PC-9 (cell line): ENCODE data around the gene MORN3. TPM values are rescaled to one million over a fixed set of nuclear protein-coding genes. Genes with fewer than 3 reads are reported as not detected.
A peak's percentile ranks its signal among the peaks of the same experiment; 100 is the strongest.

Source experiments
- Bru-seq: library from RNA; stranded (reverse); fragments of 400-500 nt; gene quantifications from one replicate; lab custom pipeline; 2021; lab: Mats Ljungman, UMichigan
- BruChase-seq, 2 experiments: library from RNA; stranded (reverse); fragments of 400-500 nt; gene quantifications; one replicate each; lab custom pipeline; 2021; lab: Mats Ljungman, UMichigan
- BruUV-seq: library from RNA; stranded (reverse); fragments of 400-500 nt; replicated peaks from 2 replicates; lab custom pipeline; 2021; lab: Mats Ljungman, UMichigan
- CTCF ChIA-PET: fragments of 300-600 bp; sonication (Branson Sonifier 250); formaldehyde crosslinking; loops from one replicate; lab custom pipeline; 2022; ENCODE audit warnings: antibody characterized with exemption; lab: Charles Lee
- POLR2A ChIA-PET: fragments of 300-600 bp; sonication (Branson Sonifier 250); formaldehyde crosslinking; loops from one replicate; lab custom pipeline; 2022; ENCODE audit warnings: antibody characterized with exemption; ENCODE audit not compliant: unreplicated experiment; lab: Charles Lee
- DNase-seq, 2 experiments: peaks; one replicate each; pipeline versions ENCODE4 v3.0.0 to v3.0.0-alpha.2; 2015 to 2022; ENCODE audit warnings: mixed read lengths in 1 of 2
- H2AFZ ChIP-seq: fragments of 200-600 bp; sonication (generic); 2 replicates; pipeline ENCODE4 v1.8.1; 2017; ENCODE audit warnings: antibody characterized with exemption
- H3F3A ChIP-seq: fragments of 200-600 bp; sonication (generic); 2 replicates; pipeline ENCODE4 v1.8.1; 2017; ENCODE audit warnings: antibody characterized with exemption, mild to moderate bottlenecking, low read depth; ENCODE audit not compliant: insufficient read depth
- H3K27ac ChIP-seq: fragments of 200-600 bp; sonication (generic); 2 replicates; pipeline ENCODE4 v1.6.1; 2016; ENCODE audit warnings: mixed run types
- H3K27me3 ChIP-seq: fragments of 200-600 bp; sonication (generic); 2 replicates; pipeline ENCODE4 v1.6.1; 2016; ENCODE audit warnings: low read depth, mixed run types; ENCODE audit not compliant: insufficient read depth
- H3K36me3 ChIP-seq: fragments of 200-600 bp; sonication (generic); 2 replicates; pipeline ENCODE4 v1.6.1; 2016; ENCODE audit warnings: low read depth, mixed run types
- H3K4me1 ChIP-seq: fragments of 200-600 bp; sonication (generic); replicated peaks from 2 replicates; pipeline ENCODE4 v1.6.1; 2016; ENCODE audit warnings: mixed run types; ENCODE audit not compliant: insufficient read depth
- H3K4me2 ChIP-seq: fragments of 200-600 bp; sonication (generic); 2 replicates; pipeline ENCODE4 v1.6.1; 2017; ENCODE audit warnings: mixed run types
- H3K4me3 ChIP-seq: fragments of 200-600 bp; sonication (generic); 2 replicates; pipeline ENCODE4 v1.6.1; 2016; ENCODE audit warnings: mixed run types
- H3K79me2 ChIP-seq: fragments of 200-600 bp; sonication (generic); 2 replicates; pipeline ENCODE4 v1.6.1; 2017; ENCODE audit warnings: low read depth, mixed run types
- H3K9me2 ChIP-seq: fragments of 200-600 bp; sonication (generic); 2 replicates; pipeline ENCODE4 v1.8.1; 2017; ENCODE audit warnings: mild to moderate bottlenecking; ENCODE audit not compliant: insufficient read depth
- H3K9me3 ChIP-seq: fragments of 200-600 bp; sonication (generic); 2 replicates; pipeline ENCODE4 v1.8.1; 2016; ENCODE audit warnings: low read depth; ENCODE audit not compliant: insufficient read depth
- H4K20me1 ChIP-seq: fragments of 200-600 bp; sonication (generic); 2 replicates; pipeline ENCODE4 v1.8.1; 2017; ENCODE audit not compliant: insufficient read depth
- CTCF ChIP-seq: fragments of 200-600 bp; sonication (generic); conservative IDR thresholded peaks from 2 replicates; pipeline ENCODE4 v1.6.1; 2017; ENCODE audit warnings: mixed run types, antibody characterized with exemption, mild to moderate bottlenecking, moderate library complexity
- EZH2 ChIP-seq: fragments of 200-600 bp; sonication (generic); IDR thresholded peaks from 2 replicates; pipeline ENCODE4 v1.8.0; 2017; ENCODE audit warnings: antibody characterized with exemption, low read depth
- intact Hi-C: fragments of 100-400 bp; cut with micrococcal nuclease; formaldehyde crosslinking; loops from one replicate; pipeline ENCODE4 v1.10.0; 2022; ENCODE audit not compliant: unreplicated experiment
- long read RNA-seq: library from polyadenylated mRNA; stranded (forward); transcript quantifications from one replicate; pipeline ENCODE4 v2.0.0, GENCODE V29; 2022
- total RNA-seq: library from RNA; stranded (reverse); gene quantifications from 2 replicates; pipeline ENCODE4 v1.2.3, GENCODE V29; 2021

Gene MORN3
- total RNA-seq (1.8 and 2.9 TPM in 2 replicates), Bru-seq, nascent RNA (percentile 38 among the genes with signal in this experiment), BruChase-seq, experiment 1, labeled RNA remaining after a 2-hour chase (percentile 39 among the genes with signal in this experiment), BruChase-seq, experiment 2, labeled RNA remaining after a 6-hour chase (percentile 47 among the genes with signal in this experiment)
- long read RNA-seq, partial matches to known transcripts: 0 of 3 reads
- long read RNA-seq, other reads (novel, unspliced or antisense): 2 of 3 reads

- DNase-seq: peak; percentile 53 to 58
- Histone ChIP-seq H3K27ac (peak within 1 kb of the TSS; percentile 19; the same call in 1 of the 2 replicates), H2AFZ (no peak within 1 kb of the TSS), H3K9me3 (no peaks in the 10 kb centered on the region), H3K36me3 (no peaks in the 10 kb centered on the region), H3K27me3 (no peaks in the 10 kb centered on the region), H3K4me3 (no peak within 1 kb of the TSS), H3K4me2 (peak within 1 kb of the TSS; percentile 35), H3K4me1 (peaks cover 42% of the 10 kb centered on the region), H4K20me1 (no peaks in the 10 kb centered on the region), H3F3A (peaks cover 24% of the 10 kb centered on the region), H3K9me2 (no peaks in the 10 kb centered on the region), H3K79me2 (peaks cover 5% of the 10 kb centered on the region; the same call in 1 of the 2 replicates)
- ChIA-PET POLR2A (interaction anchor here (0.6 to 0.7 kb wide), 2 partner anchors 249 to 1174 kb away, joined by 3 to 10 read pairs; partner anchors contain the start of genes CFAP251 and DYNLL1), CTCF (interaction anchor here (0.7 kb wide), 2 partner anchors 33 to 46 kb away, joined by 4 to 5 read pairs; no protein-coding TSS in a partner anchor)
- TF ChIP-seq CTCF (no peak), EZH2 (no peak)
- BruUV-seq: no TSS peak
- intact Hi-C loops: no loop called here
These were observed at the start of gene MORN3 for GRCh38 chr12:121669521-121669900. Gene MORN3, minus strand, starts transcription at chr12:121669654. Its CDS starts 171 bp downstream, at chr12:121669483.

GRCh38 chr12:121718653-121719239 lies 49.3 kb upstream of the MORN3 start:
- BruUV-seq: no TSS peak
- Histone ChIP-seq H3K9me3 (no peaks in the 10 kb centered on the region), H3K27me3 (no peaks in the 10 kb centered on the region), H2AFZ (no peak overlapping the region), H3K4me2 (no peak overlapping the region), H4K20me1 (no peaks in the 10 kb centered on the region), H3F3A (peaks cover 18% of the 10 kb centered on the region), H3K4me3 (no peak overlapping the region), H3K9me2 (no peaks in the 10 kb centered on the region), H3K36me3 (no peaks in the 10 kb centered on the region), H3K27ac (no peak overlapping the region), H3K79me2 (peaks cover 27% of the 10 kb centered on the region), H3K4me1 (peaks cover 23% of the 10 kb centered on the region)
- CTCF ChIA-PET: interaction anchor here (0.5 kb wide), 1 partner anchor 20 kb away, joined by 11 read pairs; no protein-coding TSS in a partner anchor
- intact Hi-C loops: no loop called here
- no peak for DNase-seq
- no peak for TF ChIP-seq EZH2
- no peak for TF ChIP-seq CTCF
- POLR2A ChIA-PET: interaction anchor here (0.6 kb wide), 1 partner anchor 252 kb away, joined by 4 read pairs; no protein-coding TSS in a partner anchor

- Histone ChIP-seq H3K4me2 (peak overlapping the region; percentile 52; the same call in 1 of the 2 replicates), H3K79me2 (peaks cover 36% of the 10 kb centered on the region), H3K36me3 (no peaks in the 10 kb centered on the region), H3K27me3 (no peaks in the 10 kb centered on the region), H2AFZ (no peak overlapping the region), H3K4me3 (no peak overlapping the region), H3K4me1 (peaks cover 29% of the 10 kb centered on the region), H3F3A (peaks cover 18% of the 10 kb centered on the region), H3K9me2 (no peaks in the 10 kb centered on the region), H4K20me1 (no peaks in the 10 kb centered on the region), H3K9me3 (no peaks in the 10 kb centered on the region), H3K27ac (peak overlapping the region; percentile 58)
- intact Hi-C loops: no loop called here
- no peak for TF ChIP-seq EZH2
- TF ChIP-seq CTCF: no peak
- ChIA-PET POLR2A (no interaction called here), CTCF (interaction anchor here (0.7 kb wide), 1 partner anchor 23 kb away, joined by 4 read pairs; no protein-coding TSS in a partner anchor)
- BruUV-seq: no TSS peak
- DNase-seq: peak; percentile 64 to 85
These were observed 47.7 kb upstream of the MORN3 start for GRCh38 chr12:121717041-121717699.
